ENCODE measurements around the gene TRABD2B. TPM values are rescaled to one million over a fixed set of nuclear protein-coding genes. Genes with fewer than 3 reads are reported as not detected.
A peak's percentile ranks its signal among the peaks of the same experiment; 100 is the strongest.

The TRABD2B gene
- total RNA-seq, 1 donor from 2014 or later = 0.64 TPM

DNA sequence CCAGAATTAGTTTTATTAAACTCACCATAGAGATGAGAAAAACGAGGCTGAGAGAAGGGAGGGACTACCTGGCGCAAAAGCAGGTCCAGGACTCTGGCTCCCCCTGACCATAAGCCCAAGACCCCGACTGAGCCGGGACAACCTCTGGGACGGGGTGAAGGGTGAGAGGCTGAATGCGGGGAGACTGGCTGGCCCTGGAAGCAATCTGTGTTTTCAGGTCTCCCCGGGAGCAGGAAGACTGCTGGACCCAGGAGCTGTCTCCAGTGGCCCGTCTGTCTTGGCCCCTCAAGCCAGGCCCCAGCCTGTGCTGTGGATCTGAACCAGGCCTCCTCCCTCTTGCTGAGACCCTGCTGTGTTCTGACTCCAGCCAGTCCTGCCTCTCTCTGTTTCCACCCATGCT lies 240.8 kb downstream of the TRABD2B start:
- no peak for DNase-seq
- Mint-ChIP-seq H3K27ac (ENCODE audit: unreplicated experiment) (no peak overlapping the region), H3K4me1 (ENCODE audit: low read depth, unreplicated experiment) (no peaks in the 10 kb centered on the region), H3K36me3 (ENCODE audit: unreplicated experiment) (no peaks in the 10 kb centered on the region), H3K9me3 (ENCODE audit: unreplicated experiment) (no peaks in the 10 kb centered on the region), H3K27me3 (ENCODE audit: unreplicated experiment) (peaks cover 4% of the 10 kb centered on the region), H3K4me3 (ENCODE audit: unreplicated experiment) (no peak overlapping the region)
- no peak for TF ChIP-seq CTCF (IDR thresholded peaks at IDR 0.05; ENCODE audit: partially characterized antibody, unreplicated experiment)

DNA sequence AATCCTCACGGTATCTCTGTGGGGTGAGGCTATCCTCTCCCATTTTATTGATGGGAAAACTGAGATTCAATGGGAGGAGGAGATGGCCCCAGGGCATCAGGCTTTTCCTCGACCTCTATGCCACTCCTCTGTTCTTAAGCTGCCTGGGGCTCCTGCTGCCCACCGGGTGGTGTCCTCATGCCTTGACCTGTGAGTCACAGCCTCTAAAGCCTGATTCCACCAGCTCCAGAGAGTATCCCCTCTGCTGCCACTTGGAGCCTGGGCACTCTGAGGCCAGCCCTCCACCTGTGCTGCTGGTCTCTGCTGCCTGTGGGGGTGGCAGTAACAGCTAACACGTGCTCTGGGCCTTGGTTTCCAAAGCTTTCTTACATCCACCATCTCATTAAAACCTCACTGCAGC lies 241.2 kb downstream of the TRABD2B start:
- Mint-ChIP-seq H3K27me3 (ENCODE audit: unreplicated experiment) (peaks cover 4% of the 10 kb centered on the region), H3K4me3 (ENCODE audit: unreplicated experiment) (no peak overlapping the region), H3K9me3 (ENCODE audit: unreplicated experiment) (no peaks in the 10 kb centered on the region), H3K27ac (ENCODE audit: unreplicated experiment) (no peak overlapping the region), H3K4me1 (ENCODE audit: low read depth, unreplicated experiment) (no peaks in the 10 kb centered on the region), H3K36me3 (ENCODE audit: unreplicated experiment) (no peaks in the 10 kb centered on the region)
- TF ChIP-seq CTCF (IDR thresholded peaks at IDR 0.05; ENCODE audit: partially characterized antibody, unreplicated experiment) = no peak
- no peak for DNase-seq

DNA sequence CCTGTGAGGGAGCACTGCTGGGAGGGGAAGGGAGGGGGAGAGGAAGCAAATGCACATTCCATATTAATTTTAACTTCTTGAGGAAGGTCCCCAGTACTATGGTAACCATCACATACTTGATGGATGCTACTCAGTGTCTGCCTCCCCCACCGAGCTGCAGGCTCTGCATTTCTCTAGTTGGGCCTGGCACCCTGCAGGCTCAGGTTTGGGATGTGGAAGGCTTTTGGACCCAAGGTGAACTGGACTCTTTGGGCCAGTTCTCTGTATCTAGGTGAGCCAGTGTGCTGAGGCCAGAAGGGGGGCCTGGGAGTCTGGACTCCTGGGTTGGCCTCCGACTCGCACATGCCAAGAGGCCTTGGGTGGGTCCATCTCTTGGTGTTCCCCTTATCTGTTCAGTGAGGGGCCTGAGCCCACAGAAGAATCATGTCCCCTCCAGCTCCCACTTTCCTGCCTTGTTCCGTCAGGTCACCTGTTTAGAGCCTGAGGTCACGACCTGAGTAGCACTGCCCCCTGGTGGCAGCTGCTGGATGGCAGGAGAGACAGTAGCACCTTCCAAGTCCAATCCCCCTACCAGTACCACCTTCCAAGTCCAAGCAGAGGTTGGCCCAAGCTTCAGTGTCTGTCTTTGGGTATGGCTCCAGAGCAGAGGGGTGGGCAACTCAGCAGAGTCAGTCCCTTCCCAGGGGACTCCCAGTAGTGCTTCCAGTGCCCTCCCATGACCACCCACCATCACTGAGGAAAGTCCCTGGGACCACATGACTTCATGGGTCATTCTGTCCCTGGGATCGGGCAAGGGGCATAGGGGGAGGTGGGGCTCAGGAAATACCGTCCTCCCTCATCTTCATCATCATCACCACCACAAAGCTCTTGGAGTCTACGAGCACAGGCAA lies 241.8 kb downstream of the TRABD2B start:
- H3K27ac Mint-ChIP-seq (ENCODE audit: unreplicated experiment) = no peak overlapping the region
- TF ChIP-seq CTCF (IDR thresholded peaks at IDR 0.05; ENCODE audit: partially characterized antibody, unreplicated experiment) = peak; percentile 74
- H3K4me3 Mint-ChIP-seq (ENCODE audit: unreplicated experiment) = no peak overlapping the region
- H3K36me3 Mint-ChIP-seq (ENCODE audit: unreplicated experiment) = no peaks in the 10 kb centered on the region
- H3K9me3 Mint-ChIP-seq (ENCODE audit: unreplicated experiment) = no peaks in the 10 kb centered on the region
- peak; percentile 70 for DNase-seq
- peaks cover 4% of the 10 kb centered on the region for H3K27me3 Mint-ChIP-seq (ENCODE audit: unreplicated experiment)
- no peaks in the 10 kb centered on the region for H3K4me1 Mint-ChIP-seq (ENCODE audit: low read depth, unreplicated experiment)

GRCh38 chr1:47754221-47754620 lies 243.0 kb downstream of the TRABD2B start:
- DNase-seq = no peak
- Mint-ChIP-seq H3K27ac (ENCODE audit: unreplicated experiment) (no peak overlapping the region), H3K4me3 (ENCODE audit: unreplicated experiment) (no peak overlapping the region), H3K36me3 (ENCODE audit: unreplicated experiment) (no peaks in the 10 kb centered on the region), H3K27me3 (ENCODE audit: unreplicated experiment) (no peaks in the 10 kb centered on the region), H3K9me3 (ENCODE audit: unreplicated experiment) (no peaks in the 10 kb centered on the region), H3K4me1 (ENCODE audit: low read depth, unreplicated experiment) (no peaks in the 10 kb centered on the region)
- no peak for TF ChIP-seq CTCF (IDR thresholded peaks at IDR 0.05; ENCODE audit: partially characterized antibody, unreplicated experiment)

DNA sequence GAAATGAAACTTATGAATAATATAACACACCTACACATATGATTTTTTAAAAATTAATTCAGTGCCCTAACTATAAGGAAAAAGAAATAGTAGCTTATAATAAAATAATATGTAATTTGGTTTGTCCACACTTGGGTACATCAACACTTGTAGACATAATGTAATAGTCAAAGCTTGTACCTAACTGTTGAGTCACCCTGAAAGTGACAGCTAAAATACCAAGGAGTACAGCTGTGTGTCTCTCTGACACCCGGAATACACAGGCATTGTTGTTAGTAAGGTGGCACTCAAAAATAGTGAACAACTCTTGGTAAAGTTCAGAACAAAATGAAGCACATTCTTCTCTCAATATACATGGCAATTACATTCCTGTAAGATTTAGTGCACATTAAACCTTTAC lies 243.4 kb downstream of the TRABD2B start:
- TF ChIP-seq CTCF (IDR thresholded peaks at IDR 0.05; ENCODE audit: partially characterized antibody, unreplicated experiment) = no peak
- DNase-seq = no peak
- Mint-ChIP-seq H3K4me3 (ENCODE audit: unreplicated experiment) (no peak overlapping the region), H3K27ac (ENCODE audit: unreplicated experiment) (no peak overlapping the region), H3K36me3 (ENCODE audit: unreplicated experiment) (no peaks in the 10 kb centered on the region), H3K9me3 (ENCODE audit: unreplicated experiment) (no peaks in the 10 kb centered on the region), H3K4me1 (ENCODE audit: low read depth, unreplicated experiment) (no peaks in the 10 kb centered on the region), H3K27me3 (ENCODE audit: unreplicated experiment) (no peaks in the 10 kb centered on the region)
